SU-DHL-6 (cell line): ENCODE data around the gene C19orf25.

Source experiments
- H2AFZ ChIP-seq: fragments of 200-600 bp; sonication (generic); 2 replicates; pipeline ENCODE4 v1.6.1; 2014; ENCODE audit warnings: low read depth, mild to moderate bottlenecking, moderate library complexity, mixed read lengths, antibody characterized with exemption, low read length; ENCODE audit not compliant: severe bottlenecking
- H3F3A ChIP-seq: fragments of 200-600 bp; shearing (Covaris generic); 2 replicates; pipeline ENCODE4 v1.6.0; 2016; ENCODE audit warnings: antibody characterized with exemption, mild to moderate bottlenecking; ENCODE audit not compliant: insufficient read depth
- H3K27ac ChIP-seq: fragments of 200-600 bp; sonication (generic); 2 replicates; pipeline ENCODE4 v1.5.1; 2016; ENCODE audit warnings: low read depth, mild to moderate bottlenecking, low read length, moderate library complexity, mixed read lengths
- H3K27me3 ChIP-seq: fragments of 200-600 bp; sonication (generic), shearing (Covaris generic); 2 replicates; pipeline ENCODE4 v1.6.0; 2014; ENCODE audit warnings: mild to moderate bottlenecking, low read length
- H3K36me3 ChIP-seq: fragments of 200-600 bp; sonication (generic); 2 replicates; pipeline ENCODE4 v1.6.1; 2014; ENCODE audit warnings: mild to moderate bottlenecking, low read length, mixed read lengths
- H3K4me2 ChIP-seq: fragments of 300-600, 200-600 bp; shearing (Covaris generic), sonication (generic); 2 replicates; pipeline ENCODE4 v1.6.0; 2014; ENCODE audit warnings: low read length, low read depth, mild to moderate bottlenecking; ENCODE audit not compliant: poor library complexity, severe bottlenecking
- H3K4me3 ChIP-seq: fragments of 200-600 bp; sonication (generic); 2 replicates; pipeline ENCODE4 v1.5.1; 2014; ENCODE audit warnings: antibody characterized with exemption, low read length, mild to moderate bottlenecking, mixed read lengths; ENCODE audit not compliant: insufficient read depth, poor library complexity, severe bottlenecking
- H3K79me2 ChIP-seq: fragments of 200-600 bp; sonication (generic); 2 replicates; pipeline ENCODE4 v1.6.1; 2014; ENCODE audit warnings: mild to moderate bottlenecking, low read length, moderate library complexity; ENCODE audit not compliant: insufficient read depth
- H3K9ac ChIP-seq: fragments of 200-600 bp; sonication (generic); 2 replicates; pipeline ENCODE4 v1.7.0; 2014; ENCODE audit warnings: mild to moderate bottlenecking, low read length
- H3K9me2 ChIP-seq: fragments of 200-600 bp; sonication (generic); replicated peaks from 2 replicates; pipeline ENCODE4 v1.6.1; 2014; ENCODE audit warnings: low read length; ENCODE audit not compliant: insufficient read depth
- H3K9me3 ChIP-seq: fragments of 200-600 bp; sonication (generic); 2 replicates; pipeline ENCODE4 v1.6.1; 2014; ENCODE audit warnings: low read length, mixed read lengths; ENCODE audit not compliant: insufficient read depth
- H4K20me1 ChIP-seq: fragments of 200-600 bp; sonication (generic); 2 replicates; pipeline ENCODE4 v1.6.1; 2014; ENCODE audit warnings: low read depth, mild to moderate bottlenecking, antibody characterized with exemption, low read length, moderate library complexity, mixed read lengths
- EZH2phosphoT487 ChIP-seq: fragments of 200-600 bp; sonication (generic), shearing (Covaris generic); conservative IDR thresholded peaks from 2 replicates; pipeline ENCODE4 v1.6.1; 2018; ENCODE audit warnings: mild to moderate bottlenecking, antibody characterized with exemption, low read length, moderate library complexity, mixed read lengths
- TF ChIP-seq, protein P1 (sequence below): fragments of 200-600 bp; sonication (generic); IDR thresholded peaks from one replicate; pipeline ENCODE4 v1.5.1; 2017; ENCODE audit warnings: antibody characterized with exemption, mild to moderate bottlenecking, low read length, moderate library complexity; ENCODE audit not compliant: insufficient read depth, poor library complexity, severe bottlenecking

Gene C19orf25

DNA sequence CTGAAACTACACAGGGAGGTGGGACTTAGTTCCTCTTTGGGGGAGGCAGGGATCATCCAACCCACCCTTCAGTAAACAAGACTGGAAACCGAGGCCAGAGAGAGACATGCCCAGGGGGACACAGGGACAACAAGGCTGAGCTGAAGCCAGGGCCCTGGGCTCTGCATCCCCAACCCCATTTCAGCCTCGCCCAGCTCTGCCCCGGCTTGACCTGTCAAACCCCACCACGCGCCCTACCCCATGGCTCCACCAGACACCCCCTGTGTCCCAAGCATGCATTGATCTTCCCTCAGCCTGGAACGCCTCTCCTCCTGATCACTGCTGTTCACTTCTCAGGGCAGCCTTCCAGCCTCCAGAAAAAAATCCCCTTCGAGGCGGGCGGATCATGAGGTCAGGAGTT is 31.1 kb downstream of the C19orf25 start:
- no peaks in the 10 kb centered on the region for H3K9me2 ChIP-seq
- no peaks in the 10 kb centered on the region for H4K20me1 ChIP-seq
- no peak overlapping the region for H3K9ac ChIP-seq
- no peak overlapping the region for H3K27ac ChIP-seq
- no peaks in the 10 kb centered on the region for H3K27me3 ChIP-seq
- no peak overlapping the region for H2AFZ ChIP-seq
- no peak for TF ChIP-seq EZH2phosphoT487
- TF ChIP-seq, protein P1, sequence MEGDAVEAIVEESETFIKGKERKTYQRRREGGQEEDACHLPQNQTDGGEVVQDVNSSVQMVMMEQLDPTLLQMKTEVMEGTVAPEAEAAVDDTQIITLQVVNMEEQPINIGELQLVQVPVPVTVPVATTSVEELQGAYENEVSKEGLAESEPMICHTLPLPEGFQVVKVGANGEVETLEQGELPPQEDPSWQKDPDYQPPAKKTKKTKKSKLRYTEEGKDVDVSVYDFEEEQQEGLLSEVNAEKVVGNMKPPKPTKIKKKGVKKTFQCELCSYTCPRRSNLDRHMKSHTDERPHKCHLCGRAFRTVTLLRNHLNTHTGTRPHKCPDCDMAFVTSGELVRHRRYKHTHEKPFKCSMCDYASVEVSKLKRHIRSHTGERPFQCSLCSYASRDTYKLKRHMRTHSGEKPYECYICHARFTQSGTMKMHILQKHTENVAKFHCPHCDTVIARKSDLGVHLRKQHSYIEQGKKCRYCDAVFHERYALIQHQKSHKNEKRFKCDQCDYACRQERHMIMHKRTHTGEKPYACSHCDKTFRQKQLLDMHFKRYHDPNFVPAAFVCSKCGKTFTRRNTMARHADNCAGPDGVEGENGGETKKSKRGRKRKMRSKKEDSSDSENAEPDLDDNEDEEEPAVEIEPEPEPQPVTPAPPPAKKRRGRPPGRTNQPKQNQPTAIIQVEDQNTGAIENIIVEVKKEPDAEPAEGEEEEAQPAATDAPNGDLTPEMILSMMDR = no peak
- no peaks in the 10 kb centered on the region for H3K79me2 ChIP-seq
- no peak overlapping the region for H3K4me3 ChIP-seq
- no peaks in the 10 kb centered on the region for H3K36me3 ChIP-seq
- H3K9me3 ChIP-seq = no peaks in the 10 kb centered on the region
- peaks cover 14% of the 10 kb centered on the region for H3F3A ChIP-seq
- no peak overlapping the region for H3K4me2 ChIP-seq

DNA sequence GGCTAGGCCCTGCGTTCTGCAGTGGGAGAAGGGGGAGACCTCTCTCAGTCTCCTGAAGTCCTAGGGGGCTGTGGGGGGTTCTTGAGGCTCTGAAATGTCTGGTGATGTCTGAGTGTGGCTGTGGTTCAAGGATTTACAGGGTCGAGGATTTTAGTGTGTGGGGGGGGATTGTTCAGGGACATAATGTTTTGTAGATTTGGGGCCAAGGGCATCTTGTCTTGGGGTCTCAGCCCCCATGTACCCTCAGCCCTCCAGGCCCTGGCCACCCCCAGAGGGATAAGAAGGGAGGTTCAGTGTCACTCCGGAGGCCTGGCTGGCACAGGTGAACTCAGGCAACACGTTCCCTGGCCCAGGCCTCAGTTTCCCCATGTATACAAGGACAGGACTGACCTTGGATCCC is 31.5 kb downstream of the C19orf25 start:
- no peaks in the 10 kb centered on the region for H4K20me1 ChIP-seq
- no peak for TF ChIP-seq EZH2phosphoT487
- TF ChIP-seq, protein P1 = no peak
- H3K27me3 ChIP-seq = no peaks in the 10 kb centered on the region
- H3F3A ChIP-seq = peaks cover 19% of the 10 kb centered on the region
- H3K4me3 ChIP-seq = no peak overlapping the region
- no peak overlapping the region for H3K27ac ChIP-seq
- H3K36me3 ChIP-seq = no peaks in the 10 kb centered on the region
- H3K9me3 ChIP-seq = no peaks in the 10 kb centered on the region
- no peak overlapping the region for H3K4me2 ChIP-seq
- no peak overlapping the region for H2AFZ ChIP-seq
- no peaks in the 10 kb centered on the region for H3K79me2 ChIP-seq
- H3K9me2 ChIP-seq = no peaks in the 10 kb centered on the region
- H3K9ac ChIP-seq = no peak overlapping the region

DNA sequence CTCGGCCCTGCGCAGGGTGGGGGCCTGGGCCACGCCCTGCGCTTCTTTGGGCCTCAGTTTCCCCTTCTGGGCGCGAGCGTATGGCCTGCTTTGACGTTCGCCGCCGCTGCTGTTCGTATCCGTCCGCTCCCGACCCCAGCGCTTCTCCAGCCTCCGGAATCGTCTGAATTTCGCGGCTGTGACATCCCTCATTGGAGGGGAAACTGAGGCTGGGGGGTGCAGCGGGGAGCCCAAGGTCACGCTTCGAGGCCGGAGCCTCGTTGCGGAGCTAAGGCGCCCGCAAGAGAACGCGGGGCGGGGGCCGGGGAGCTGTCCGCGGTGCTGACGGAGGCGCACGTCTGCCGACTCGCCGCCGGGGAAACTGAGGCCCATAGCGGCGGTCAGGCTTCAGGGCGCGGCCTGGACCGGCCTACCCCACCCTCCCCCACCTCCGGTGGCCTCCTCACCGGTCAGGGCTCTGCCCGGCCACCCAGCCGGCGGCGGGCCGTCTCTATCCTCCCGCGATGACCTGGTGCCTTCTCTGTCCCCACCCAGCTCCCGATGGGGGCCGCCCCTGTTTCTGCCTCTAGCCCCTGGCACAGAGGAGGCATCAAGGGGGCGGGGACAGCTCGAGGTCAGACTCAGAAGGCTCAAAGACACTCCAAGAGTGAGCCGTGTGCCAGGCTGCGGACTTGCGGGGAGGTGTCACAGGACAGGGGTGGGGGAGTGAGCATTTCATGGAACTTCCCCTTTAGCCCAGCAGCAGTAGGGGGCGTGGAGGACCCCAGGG is 32.1 kb downstream of the C19orf25 start:
- Histone ChIP-seq H3F3A (peaks cover 25% of the 10 kb centered on the region), H2AFZ (no peak overlapping the region), H3K9me3 (no peaks in the 10 kb centered on the region)

More for the DNA sequence above, 32.1 kb downstream of the C19orf25 start:
- H3K79me2 ChIP-seq = no peaks in the 10 kb centered on the region
- H3K27me3 ChIP-seq = no peaks in the 10 kb centered on the region
- H3K27ac ChIP-seq = no peak overlapping the region
- TF ChIP-seq, protein P1 = no peak
- TF ChIP-seq EZH2phosphoT487 = no peak
- no peak overlapping the region for H3K4me2 ChIP-seq
- no peak overlapping the region for H3K4me3 ChIP-seq
- H3K9ac ChIP-seq = no peak overlapping the region
- no peaks in the 10 kb centered on the region for H3K9me2 ChIP-seq
- no peaks in the 10 kb centered on the region; the same call in 1 of the 2 replicates for H4K20me1 ChIP-seq
- H3K36me3 ChIP-seq = no peaks in the 10 kb centered on the region
